Omental fat pad (tissue), 4 donors: ENCODE data around the gene CDX1. TPM values are rescaled to one million over a fixed set of nuclear protein-coding genes. Genes with fewer than 3 reads are reported as not detected.

Experiments used
- ATAC-seq: fragments of 150-250 bp; one replicate; pipeline ENCODE4 v1.9.1; 2016; ENCODE audit warnings: mild to moderate bottlenecking, moderate library complexity; ENCODE audit not compliant: low FRiP score
- DNase-seq: peaks from one replicate; pipeline ENCODE4 v3.0.0-alpha.2; 2019; ENCODE audit warnings: low spot score
- total RNA-seq, 4 donors: library from RNA; depleted of rRNA; stranded (reverse); fragments of >200 nt; gene quantifications; one replicate each; pipeline ENCODE4 v1.1.0, GENCODE V29; 2016
- TF ChIP-seq, protein P1 (sequence below), 3 donors: fragments of 450-650 bp; IDR thresholded peaks; one replicate each; pipeline ENCODE4 v1.5.1; 2016 to 2017; ENCODE audit warnings: antibody characterized with exemption in 3 of 3, mild to moderate bottlenecking in 3 of 3, moderate library complexity in 2 of 3

CDX1 gene
- total RNA-seq, 4 donors from 2014 or later, result not detected

DNA sequence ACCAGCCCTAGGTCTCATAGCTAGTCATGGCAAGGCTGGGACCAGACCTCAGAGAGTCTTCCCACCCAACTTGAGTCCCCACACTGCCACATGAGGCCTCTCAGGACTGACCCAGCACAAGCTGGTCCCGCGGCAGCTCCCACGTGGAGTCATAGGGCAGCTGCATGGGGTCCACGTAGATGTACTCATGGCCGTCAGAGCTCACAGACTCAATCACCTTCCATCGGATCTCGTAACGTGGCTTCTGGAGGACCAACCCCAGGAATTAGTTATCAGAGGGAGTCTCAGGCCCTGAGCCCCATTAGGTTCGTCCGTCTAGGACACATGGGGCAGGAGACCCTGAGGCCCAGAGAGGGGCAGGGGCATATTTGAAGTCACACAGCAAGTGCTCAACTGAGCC lies 41.2 kb upstream of the CDX1 start:
- TF ChIP-seq, protein P1, sequence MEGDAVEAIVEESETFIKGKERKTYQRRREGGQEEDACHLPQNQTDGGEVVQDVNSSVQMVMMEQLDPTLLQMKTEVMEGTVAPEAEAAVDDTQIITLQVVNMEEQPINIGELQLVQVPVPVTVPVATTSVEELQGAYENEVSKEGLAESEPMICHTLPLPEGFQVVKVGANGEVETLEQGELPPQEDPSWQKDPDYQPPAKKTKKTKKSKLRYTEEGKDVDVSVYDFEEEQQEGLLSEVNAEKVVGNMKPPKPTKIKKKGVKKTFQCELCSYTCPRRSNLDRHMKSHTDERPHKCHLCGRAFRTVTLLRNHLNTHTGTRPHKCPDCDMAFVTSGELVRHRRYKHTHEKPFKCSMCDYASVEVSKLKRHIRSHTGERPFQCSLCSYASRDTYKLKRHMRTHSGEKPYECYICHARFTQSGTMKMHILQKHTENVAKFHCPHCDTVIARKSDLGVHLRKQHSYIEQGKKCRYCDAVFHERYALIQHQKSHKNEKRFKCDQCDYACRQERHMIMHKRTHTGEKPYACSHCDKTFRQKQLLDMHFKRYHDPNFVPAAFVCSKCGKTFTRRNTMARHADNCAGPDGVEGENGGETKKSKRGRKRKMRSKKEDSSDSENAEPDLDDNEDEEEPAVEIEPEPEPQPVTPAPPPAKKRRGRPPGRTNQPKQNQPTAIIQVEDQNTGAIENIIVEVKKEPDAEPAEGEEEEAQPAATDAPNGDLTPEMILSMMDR (IDR thresholded peaks at IDR 0.05), result no peak
- no peak for DNase-seq

DNA sequence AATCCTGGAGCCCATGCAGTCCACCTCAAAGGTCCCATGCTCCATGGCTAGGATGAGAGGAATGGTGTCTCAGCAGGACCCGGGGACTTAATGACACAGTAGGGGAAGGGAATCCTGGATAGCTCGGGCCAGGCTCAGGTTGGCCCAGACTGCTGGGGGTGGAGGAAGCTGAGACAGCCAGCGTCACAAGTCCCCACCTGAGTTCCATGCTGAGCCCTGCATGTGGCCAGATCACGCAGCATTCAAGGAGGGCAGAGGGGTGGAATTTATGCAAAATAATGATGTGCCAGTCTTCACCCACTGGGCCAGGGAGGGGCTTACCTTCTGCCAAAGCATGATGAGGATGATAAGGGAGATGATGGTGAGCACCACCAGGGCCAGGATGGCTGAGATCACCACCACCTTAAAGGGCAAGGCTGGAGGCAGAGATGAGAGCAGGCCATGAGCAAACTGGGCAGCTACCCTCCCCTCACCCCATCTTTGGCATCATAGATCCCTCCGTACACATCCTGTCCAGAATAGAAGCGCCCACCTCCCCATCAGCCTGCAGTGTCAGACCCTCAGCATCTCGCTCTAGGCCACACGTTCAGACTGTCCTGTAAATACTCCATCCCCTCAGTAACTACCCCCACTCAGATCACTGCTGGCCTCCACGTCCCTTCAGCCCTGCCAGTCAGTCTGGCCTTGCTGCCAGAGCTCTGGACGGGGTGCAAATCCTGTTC lies 40.2 kb upstream of the CDX1 start:
- no peak for ATAC-seq
- TF ChIP-seq, protein P1 (IDR thresholded peaks at IDR 0.05), result no peak
- DNase-seq, result no peak

More for the DNA sequence above, 41.2 kb upstream of the CDX1 start:
- ATAC-seq, result no peak

- DNase-seq (no peak), ATAC-seq (no peak)
- TF ChIP-seq, protein P1 (IDR thresholded peaks at IDR 0.05), result no peak
These were observed 39.7 kb upstream of the CDX1 start for GRCh38 chr5:150126921-150127265.

DNA sequence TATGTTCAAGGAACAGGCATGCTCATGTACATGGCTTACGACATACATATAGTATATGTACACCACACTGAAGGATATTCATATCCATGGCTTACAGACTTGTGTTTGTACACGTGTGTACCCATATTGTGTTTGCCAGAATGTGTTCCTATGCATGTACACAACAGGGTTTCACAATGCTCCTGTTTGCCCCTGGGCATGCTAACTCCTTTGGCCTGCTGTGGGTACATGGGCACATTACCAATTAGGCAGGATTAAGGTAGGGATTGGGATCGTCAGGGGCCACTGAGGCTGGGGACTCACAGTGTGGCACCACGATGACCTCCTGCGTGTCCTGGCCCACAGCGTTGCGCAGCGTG lies 37.1 kb upstream of the CDX1 start:
- DNase-seq, result no peak
- peak; percentile 14 for ATAC-seq
- TF ChIP-seq, protein P1 (IDR thresholded peaks at IDR 0.05), result no peak

DNA sequence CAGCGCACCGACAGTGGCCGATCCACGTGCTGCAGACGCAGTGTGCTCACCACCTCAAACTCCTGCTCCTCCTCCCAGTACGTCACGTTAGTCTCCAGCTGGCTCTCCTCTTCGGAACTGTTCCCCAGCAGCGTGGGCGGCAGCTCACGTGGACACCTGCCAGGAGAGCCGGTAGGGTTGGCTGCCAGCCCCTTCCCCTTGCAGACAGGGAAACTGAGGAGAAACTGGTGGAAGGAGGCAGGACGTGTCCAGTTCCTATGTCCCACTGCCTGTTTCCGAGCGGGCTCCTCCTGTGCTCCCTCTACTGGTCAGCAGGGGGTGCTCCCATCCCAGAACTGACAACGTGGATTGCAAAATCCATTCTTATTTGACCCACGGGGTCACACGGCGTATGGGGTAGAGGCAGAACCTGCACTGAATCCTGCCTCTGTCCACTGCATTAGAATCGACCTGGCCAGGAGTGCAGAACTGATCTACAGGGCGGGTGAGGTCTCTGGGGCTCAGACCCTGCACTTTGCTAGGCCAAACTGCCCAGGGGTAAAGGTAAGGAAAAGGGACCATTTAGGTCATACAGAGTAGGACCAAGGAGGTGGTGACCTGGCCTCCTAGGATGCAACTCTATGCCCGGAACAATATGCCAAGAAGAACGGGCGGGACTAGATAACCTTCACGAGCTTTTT lies 36.6 kb upstream of the CDX1 start:
- ATAC-seq (peak; percentile 79), DNase-seq (peak; percentile 63)

GRCh38 chr5:150130493-150130922 lies 36.1 kb upstream of the CDX1 start:
- DNase-seq (no peak), ATAC-seq (no peak)
- TF ChIP-seq, protein P1 (IDR thresholded peaks at IDR 0.05), result no peak

More for the DNA sequence above, 36.6 kb upstream of the CDX1 start:
- TF ChIP-seq, protein P1 (IDR thresholded peaks at IDR 0.05), result peak in 1 of 3 donors; percentile 89

DNA sequence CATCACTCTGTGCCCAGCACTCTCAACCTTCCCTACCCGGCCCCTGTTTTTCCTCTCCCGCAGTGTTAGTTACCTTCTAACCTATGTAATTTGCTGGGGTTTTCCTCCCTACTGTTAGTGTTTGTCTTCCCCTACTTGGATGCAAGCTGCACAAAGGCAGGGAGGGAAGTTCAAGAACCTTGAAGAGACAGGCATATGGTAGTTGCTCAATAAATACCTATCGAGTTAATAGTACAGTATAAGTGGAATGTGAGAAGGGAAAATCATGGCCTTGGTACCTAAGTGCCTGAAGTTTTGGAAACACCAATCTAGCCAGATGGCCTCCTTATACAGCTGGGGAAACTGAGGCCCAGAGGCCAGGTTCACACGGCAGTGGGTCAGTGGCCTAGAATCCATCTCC lies 35.1 kb upstream of the CDX1 start:
- no peak for ATAC-seq
- DNase-seq, result no peak
- TF ChIP-seq, protein P1 (IDR thresholded peaks at IDR 0.05), result no peak
